Measurements from ENCODE around the gene SYT8. TPM values are rescaled to one million over a fixed set of nuclear protein-coding genes. Genes with fewer than 3 reads are reported as not detected.

Gene SYT8
- total and polyA plus RNA-seq, 2 of the 8 experiments (the other 6 are each of a cell fraction or from before 2014, with no cell fraction given): not detected

DNA sequence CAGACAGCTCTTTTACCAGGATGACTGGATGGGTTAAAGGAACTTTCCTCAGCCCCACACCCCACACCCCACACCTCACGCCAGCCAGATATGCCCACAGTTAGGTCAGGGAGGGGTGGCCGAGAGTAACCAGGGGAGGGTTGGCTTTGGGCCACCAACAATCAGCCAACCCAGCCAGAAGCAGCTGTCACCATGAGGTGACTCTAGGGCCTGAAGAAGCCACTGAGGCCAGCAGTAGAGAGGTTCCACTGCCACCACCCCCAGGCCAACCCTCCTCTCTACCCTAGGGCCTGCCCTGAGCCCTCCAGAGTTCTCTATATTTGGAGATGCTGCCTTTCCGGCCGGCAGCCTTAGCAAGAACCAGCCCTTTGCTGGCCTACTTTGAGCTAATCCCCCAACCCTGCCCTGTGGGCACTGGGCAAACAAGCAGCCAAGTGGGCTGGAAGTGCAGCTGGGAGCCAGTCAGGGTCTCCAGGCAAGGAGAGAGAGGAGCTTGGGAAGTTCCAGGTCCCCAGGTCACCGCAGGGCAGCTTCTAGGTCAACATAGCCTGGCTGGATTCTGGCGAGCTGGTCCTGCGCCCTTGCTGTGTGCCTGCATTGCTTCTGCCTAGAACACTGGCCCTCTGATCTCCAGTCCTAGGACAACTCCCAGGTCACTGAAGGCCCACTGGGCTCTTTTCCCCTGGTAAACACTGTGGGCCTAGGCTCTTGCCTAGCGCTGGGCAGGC lies 12.0 kb upstream of the SYT8 start:
- FAIRE-seq: no peak

More for the DNA sequence above, 12.0 kb upstream of the SYT8 start:
- Histone ChIP-seq H3K27ac (ENCODE audit: low read depth, low read length) (no peak overlapping the region), H4K8ac (ENCODE audit: extremely low read depth, insufficient read depth, low read length) (no peak overlapping the region), H3K4me3 (ENCODE audit: extremely low read depth in 1 of 4, insufficient read depth in 2 of 4, low read depth in 3 of 4, low read length in 4 of 4) (no peak overlapping the region), H3K36me3 (ENCODE audit: control insufficient read depth in 2 of 4, insufficient read depth in 4 of 4, low read length in 3 of 4) (no peaks in the 10 kb centered on the region), H2AFZ (ENCODE audit: low read length) (no peak overlapping the region), H2BK12ac (ENCODE audit: low read depth, low read length) (no peak overlapping the region), H4K20me1 (replicated peaks in 1 of 2; ENCODE audit: control insufficient read depth in 1 of 2, insufficient read depth in 2 of 2, low read length in 2 of 2) (peaks cover 0 to 8% of the 10 kb centered on the region in 2 experiments), H2AK5ac (ENCODE audit: low read depth, low read length) (no peak overlapping the region), H3K23me2 (ENCODE audit: low read depth, low read length) (peaks cover 8% of the 10 kb centered on the region; the same call in 1 of the 2 replicates), H3K14ac (ENCODE audit: insufficient read length) (no peak overlapping the region), H3K4me1 (replicated peaks in 1 of 4; ENCODE audit: control insufficient read depth in 3 of 4, insufficient read depth in 4 of 4, low read length in 3 of 4) (peaks cover 0 to 2% (median 0%) of the 10 kb centered on the region in 4 experiments; a peak in 3 of 7 replicates), H4K5ac (ENCODE audit: insufficient read length, low read depth, low read length) (no peak overlapping the region), H2BK5ac (ENCODE audit: low read depth, low read length) (no peak overlapping the region), H2BK15ac (ENCODE audit: low read length) (no peak overlapping the region), H3K23ac (ENCODE audit: insufficient read length) (no peak overlapping the region), H4K91ac (replicated peaks; ENCODE audit: insufficient read length, low read length) (no peak overlapping the region), H2BK120ac (replicated peaks; ENCODE audit: low read depth, low read length) (no peak overlapping the region), H3K56ac (replicated peaks; ENCODE audit: insufficient read length, low read depth, low read length) (no peak overlapping the region), H3K18ac (ENCODE audit: extremely low read depth, low read length) (no peak overlapping the region), H3K4me2 (ENCODE audit: insufficient read depth in 1 of 2, low read depth in 2 of 2, low read length in 2 of 2) (no peak overlapping the region), H3K27me3 (replicated peaks in 1 of 4; ENCODE audit: control insufficient read depth in 3 of 4, extremely low read depth in 1 of 4, insufficient read depth in 3 of 4, low read length in 3 of 4) (no peaks in the 10 kb centered on the region), H3K79me2 (ENCODE audit: control insufficient read depth in 1 of 2, insufficient read depth in 2 of 2, low read length in 2 of 2) (no peaks in the 10 kb centered on the region), H2BK20ac (ENCODE audit: low read length) (no peak overlapping the region), H3K79me1 (ENCODE audit: low read depth, low read length) (no peaks in the 10 kb centered on the region), H3K4ac (replicated peaks; ENCODE audit: insufficient read length, low read depth, low read length) (no peak overlapping the region), H3K9ac (replicated peaks in 1 of 4; ENCODE audit: extremely low read depth in 1 of 4, low read depth in 3 of 4, low read length in 3 of 4) (no peak overlapping the region), H3K9me3 (ENCODE audit: insufficient read depth in 2 of 2, low read depth in 1 of 2, low read length in 1 of 2) (peaks cover 0 to 7% of the 10 kb centered on the region in 2 experiments; a peak in 2 of 4 replicates)
- no peak for DNase-seq (ENCODE audit: low read depth in 1 of 2, low spot score in 2 of 2)
- ChIA-PET CTCF (ENCODE audit: partially characterized antibody) (interaction anchor here (0.7 to 15.8 kb wide), 7 partner anchors 8 to 330 kb away, joined by 3 to 439 read pairs (median 5); partner anchors contain the start of gene SYT8), POLR2A (ENCODE audit: partially characterized antibody) (no interaction called here)
- WGBS, 2 experiments (ENCODE audit: extremely low coverage in 1 of 2, insufficient coverage in 1 of 2, insufficient read length in 1 of 2, insufficient replicate concordance in 2 of 2, low coverage in 1 of 2, low lambda C conversion rate in 2 of 2, missing lambda C conversion rate in 1 of 2): 62% methylated on average over 8 of the region's 8 CpGs; no CpG with 5 or more reads in 1 of the 2 experiments
- no peak for TF ChIP-seq TAF1 (IDR thresholded peaks at IDR 0.05; ENCODE audit: low read depth, low read length)
- no peak for TF ChIP-seq KDM1A (IDR thresholded peaks at IDR 0.05; ENCODE audit: borderline replicate concordance, low read length)
- no peak for TF ChIP-seq RNF2 (IDR thresholded peaks at IDR 0.05; ENCODE audit: borderline replicate concordance, low read depth, low read length, missing control alignments, poor library complexity, severe bottlenecking)
- TF ChIP-seq BACH1 (IDR thresholded peaks at IDR 0.05; ENCODE audit: low read length): no peak
- no peak for TF ChIP-seq RXRA (IDR thresholded peaks at IDR 0.05; ENCODE audit: insufficient read depth, low read depth, low read length)
- TF ChIP-seq, protein P1, sequence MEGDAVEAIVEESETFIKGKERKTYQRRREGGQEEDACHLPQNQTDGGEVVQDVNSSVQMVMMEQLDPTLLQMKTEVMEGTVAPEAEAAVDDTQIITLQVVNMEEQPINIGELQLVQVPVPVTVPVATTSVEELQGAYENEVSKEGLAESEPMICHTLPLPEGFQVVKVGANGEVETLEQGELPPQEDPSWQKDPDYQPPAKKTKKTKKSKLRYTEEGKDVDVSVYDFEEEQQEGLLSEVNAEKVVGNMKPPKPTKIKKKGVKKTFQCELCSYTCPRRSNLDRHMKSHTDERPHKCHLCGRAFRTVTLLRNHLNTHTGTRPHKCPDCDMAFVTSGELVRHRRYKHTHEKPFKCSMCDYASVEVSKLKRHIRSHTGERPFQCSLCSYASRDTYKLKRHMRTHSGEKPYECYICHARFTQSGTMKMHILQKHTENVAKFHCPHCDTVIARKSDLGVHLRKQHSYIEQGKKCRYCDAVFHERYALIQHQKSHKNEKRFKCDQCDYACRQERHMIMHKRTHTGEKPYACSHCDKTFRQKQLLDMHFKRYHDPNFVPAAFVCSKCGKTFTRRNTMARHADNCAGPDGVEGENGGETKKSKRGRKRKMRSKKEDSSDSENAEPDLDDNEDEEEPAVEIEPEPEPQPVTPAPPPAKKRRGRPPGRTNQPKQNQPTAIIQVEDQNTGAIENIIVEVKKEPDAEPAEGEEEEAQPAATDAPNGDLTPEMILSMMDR (IDR thresholded peaks at IDR 0.05; ENCODE audit: control extremely low read depth in 1 of 3, insufficient read depth in 1 of 3, low read depth in 1 of 3, low read length in 3 of 3): no peak
- TF ChIP-seq RFX5 (IDR thresholded peaks at IDR 0.05; ENCODE audit: borderline replicate concordance, low read depth, low read length): no peak
- no peak for TF ChIP-seq RBBP5 (IDR thresholded peaks at IDR 0.05; ENCODE audit: borderline replicate concordance, low read depth, low read length)
